OCI-LY1 (cell line): ENCODE data around the gene ZNF771.

Experiments used
- EZH2 ChIP-seq: fragments of 200-600 bp; sonication (generic), shearing (Covaris generic); IDR thresholded peaks from 2 replicates; pipeline ENCODE4 v1.8.0; 2017; ENCODE audit warnings: borderline replicate concordance, mixed run types, mild to moderate bottlenecking, antibody characterized with exemption, low read length, moderate library complexity, mixed read lengths
- TF ChIP-seq, protein P1 (sequence below): fragments of 200-600 bp; sonication (generic), shearing (Covaris generic); IDR thresholded peaks from 2 replicates; pipeline ENCODE4 v1.5.1; 2017; ENCODE audit warnings: mild to moderate bottlenecking, antibody characterized with exemption, low read length, moderate library complexity, mixed read lengths

DNA sequence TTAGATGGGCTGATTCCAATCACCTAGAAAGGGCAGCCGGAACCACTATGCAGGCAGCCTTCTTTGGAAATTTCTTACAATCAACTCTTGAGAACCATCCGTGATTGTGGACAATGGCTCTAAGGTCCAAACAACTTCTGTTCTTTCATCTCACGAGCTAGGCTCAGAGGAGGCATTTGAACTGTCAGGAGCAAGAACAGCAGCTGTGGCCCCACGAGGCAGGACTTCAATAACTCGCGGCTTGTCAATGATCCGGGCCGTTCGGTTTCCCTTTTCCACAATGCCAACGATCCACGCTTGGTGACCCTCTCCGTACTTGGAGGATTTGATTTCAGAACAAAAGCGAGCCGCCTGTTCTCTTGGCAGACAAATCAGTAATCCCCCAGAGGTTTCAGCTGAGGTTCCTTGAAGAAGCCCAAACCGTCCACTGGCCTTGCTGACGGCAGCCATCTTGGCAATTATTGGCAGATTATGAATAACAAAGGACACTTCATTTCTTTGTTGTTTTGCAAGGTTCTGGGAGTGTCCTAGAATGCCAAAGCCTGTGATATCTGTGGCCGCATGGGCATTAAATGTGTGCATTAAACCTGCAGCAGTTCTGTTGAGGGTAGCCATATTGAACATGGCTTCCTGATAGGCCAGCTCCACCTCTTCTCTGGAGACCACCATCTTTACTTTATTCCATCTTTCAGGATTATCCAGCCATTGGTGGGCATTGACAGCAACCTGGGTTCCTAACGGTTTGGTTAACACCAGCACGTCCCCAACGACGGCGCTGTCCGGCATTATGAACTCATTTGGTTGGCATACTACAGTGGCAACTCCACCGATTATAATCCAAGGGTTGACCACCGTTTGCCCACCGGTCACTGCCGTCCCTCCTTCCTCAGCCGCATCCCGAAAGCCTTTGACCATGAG is 37.1 kb downstream of the ZNF771 start:
- TF ChIP-seq EZH2, result no peak
- TF ChIP-seq, protein P1, sequence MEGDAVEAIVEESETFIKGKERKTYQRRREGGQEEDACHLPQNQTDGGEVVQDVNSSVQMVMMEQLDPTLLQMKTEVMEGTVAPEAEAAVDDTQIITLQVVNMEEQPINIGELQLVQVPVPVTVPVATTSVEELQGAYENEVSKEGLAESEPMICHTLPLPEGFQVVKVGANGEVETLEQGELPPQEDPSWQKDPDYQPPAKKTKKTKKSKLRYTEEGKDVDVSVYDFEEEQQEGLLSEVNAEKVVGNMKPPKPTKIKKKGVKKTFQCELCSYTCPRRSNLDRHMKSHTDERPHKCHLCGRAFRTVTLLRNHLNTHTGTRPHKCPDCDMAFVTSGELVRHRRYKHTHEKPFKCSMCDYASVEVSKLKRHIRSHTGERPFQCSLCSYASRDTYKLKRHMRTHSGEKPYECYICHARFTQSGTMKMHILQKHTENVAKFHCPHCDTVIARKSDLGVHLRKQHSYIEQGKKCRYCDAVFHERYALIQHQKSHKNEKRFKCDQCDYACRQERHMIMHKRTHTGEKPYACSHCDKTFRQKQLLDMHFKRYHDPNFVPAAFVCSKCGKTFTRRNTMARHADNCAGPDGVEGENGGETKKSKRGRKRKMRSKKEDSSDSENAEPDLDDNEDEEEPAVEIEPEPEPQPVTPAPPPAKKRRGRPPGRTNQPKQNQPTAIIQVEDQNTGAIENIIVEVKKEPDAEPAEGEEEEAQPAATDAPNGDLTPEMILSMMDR, result no peak
